NCI-H1694 treated with DMSO at 0.1 percent for 48 hours (cell line): Measurements from ENCODE around the gene P3H2.
"Not testable (repeated sequence)": the region's sequence is repeated elsewhere in the genome, so short reads cannot be mapped to it uniquely, and the experiment has no call there.

Experiments
- DNase-seq: peaks from one replicate; lab custom pipeline; 2025; lab: John Stamatoyannopoulos, UW

The P3H2 gene

DNA sequence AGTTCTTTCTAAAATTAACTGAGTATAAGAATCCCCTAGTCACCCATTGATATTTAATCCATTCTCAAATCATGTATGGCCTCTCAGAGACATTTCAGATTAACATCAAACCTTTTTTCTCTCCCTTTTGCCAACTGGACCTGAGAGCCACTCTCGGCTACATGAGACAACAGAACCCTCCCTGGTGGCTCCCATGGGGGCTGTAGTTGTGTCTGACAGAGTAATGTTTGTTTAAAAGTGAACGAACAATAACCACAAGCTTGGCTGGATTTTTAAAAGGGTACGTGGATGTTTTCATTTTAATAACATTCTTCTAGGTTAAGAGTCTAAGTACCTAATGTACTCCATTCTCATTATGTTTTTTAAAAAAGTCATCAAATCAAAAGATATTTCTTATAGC lies 37.1 kb downstream of the P3H2 start:
- DNase-seq, result no peak

GRCh38 chr3:190081389-190081788 lies 39.3 kb downstream of the P3H2 start:
- no peak for DNase-seq

GRCh38 chr3:190079173-190079572 lies 41.5 kb downstream of the P3H2 start:
- not testable (repeated sequence) for DNase-seq

DNA sequence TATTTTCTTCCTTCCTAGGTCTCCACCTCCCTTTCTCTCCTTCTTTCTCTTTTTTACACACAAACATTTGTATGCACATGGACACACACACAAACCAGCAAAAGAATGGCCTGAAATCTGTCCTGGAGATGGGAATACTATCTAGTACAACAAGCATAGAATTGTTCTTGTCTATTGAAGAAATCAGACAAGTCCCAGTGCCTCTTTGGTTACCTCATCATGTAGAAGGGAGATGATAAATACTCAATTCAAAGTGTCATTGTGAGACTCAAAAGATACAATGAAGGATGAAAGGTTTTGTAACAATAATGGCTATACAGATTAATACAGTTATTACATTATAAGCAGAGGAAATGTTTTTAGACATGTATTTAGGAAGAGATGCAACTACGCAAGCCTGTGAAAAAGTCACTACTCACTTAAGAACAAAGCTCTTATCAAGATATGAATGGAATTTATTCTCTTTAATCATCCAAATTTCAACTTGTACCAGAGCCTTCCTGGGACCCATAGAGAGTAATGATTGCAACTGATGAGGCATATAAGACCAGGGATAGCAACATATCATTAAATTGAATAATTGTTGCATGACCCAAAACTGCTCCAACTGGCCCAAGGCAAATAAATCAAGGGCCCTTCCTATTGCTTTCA lies 43.2 kb downstream of the P3H2 start:
- DNase-seq, result no peak

DNA sequence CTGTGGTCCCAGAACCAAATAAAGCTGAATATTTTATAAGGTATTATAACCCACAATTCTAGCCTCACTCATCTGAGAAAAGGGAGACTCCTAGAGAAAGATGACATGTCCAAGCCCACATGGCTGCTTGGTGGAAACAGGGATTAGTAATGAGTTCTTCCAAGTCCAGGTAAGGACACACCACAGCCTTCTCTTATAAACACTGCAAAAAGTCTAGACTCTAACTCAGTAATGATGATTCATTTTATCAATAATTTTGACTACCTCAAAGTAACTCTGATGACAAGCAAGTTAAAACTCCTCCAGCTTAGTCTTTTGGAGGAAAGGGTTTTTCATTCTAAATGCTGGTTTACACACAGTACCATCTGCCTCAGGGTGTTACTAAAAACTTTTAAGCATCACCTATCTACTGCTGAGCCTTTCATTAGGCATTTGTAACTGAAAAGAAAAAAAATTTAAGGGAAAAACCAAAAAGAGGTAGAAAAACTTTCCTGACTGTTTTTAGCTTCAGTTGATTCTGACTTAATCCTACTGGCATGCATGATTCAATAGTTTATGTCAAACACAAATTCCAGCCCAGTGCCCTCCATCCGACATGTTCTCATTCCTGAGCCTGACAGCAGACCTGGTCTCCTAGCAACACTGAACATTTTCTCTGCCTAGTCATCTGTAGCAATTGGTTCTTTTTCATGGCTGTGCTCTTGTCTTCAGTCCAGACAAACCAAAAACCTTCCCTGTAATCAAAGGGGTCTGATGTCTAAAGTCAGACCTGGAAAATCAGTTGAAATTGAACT lies 43.9 kb downstream of the P3H2 start:
- DNase-seq, result no peak

DNA sequence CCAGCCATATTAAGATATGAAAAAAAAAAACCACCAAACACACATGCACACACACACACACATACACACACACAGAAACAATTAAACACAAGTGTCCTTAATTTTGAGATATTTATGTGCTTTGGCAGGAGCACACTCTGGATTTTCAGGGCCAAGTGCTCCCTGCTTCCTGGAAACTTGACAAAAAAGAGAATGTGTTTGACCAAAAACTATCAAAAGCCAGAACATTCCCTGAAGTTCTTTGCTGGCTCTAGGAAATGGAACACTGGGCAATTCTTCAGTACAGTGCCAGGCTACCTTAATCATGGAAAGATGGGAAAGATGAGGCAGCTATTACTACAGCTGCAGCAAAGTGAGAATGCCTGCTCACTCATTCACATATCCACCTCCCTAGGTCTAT lies 44.6 kb downstream of the P3H2 start:
- no peak for DNase-seq

- no peak for DNase-seq
Measured at GRCh38 chr3:190074817-190075216, 45.9 kb downstream of the P3H2 start.

GRCh38 chr3:190073264-190074008 lies 47.3 kb downstream of the P3H2 start:
- DNase-seq, result no peak

- DNase-seq, result no peak
Measured at GRCh38 chr3:190072856-190073255, 47.8 kb downstream of the P3H2 start.

DNA sequence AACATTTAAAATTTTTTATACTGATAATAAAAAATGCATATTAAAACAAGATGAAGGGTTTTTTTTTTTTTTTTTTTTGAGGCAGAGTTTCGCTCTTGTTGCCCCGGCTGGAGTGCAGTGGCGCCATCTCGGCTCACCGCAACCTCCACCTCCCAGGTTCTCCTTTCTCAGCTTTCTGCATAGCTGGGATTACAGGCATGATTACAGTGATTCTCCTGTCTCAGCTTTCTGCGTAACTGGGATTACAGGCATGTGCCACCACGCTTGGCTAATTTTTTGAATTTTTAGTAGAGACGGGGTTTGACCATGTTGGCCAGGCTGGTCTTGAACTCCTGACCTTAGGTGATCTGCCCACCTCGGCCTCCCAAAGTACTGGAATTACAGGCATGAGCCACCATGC lies 48.8 kb downstream of the P3H2 start:
- not testable (repeated sequence) for DNase-seq

- DNase-seq, result no peak
Measured at GRCh38 chr3:190070622-190071347, 49.9 kb downstream of the P3H2 start.

GRCh38 chr3:190065204-190065603 lies 55.5 kb downstream of the P3H2 start:
- no peak for DNase-seq

DNA sequence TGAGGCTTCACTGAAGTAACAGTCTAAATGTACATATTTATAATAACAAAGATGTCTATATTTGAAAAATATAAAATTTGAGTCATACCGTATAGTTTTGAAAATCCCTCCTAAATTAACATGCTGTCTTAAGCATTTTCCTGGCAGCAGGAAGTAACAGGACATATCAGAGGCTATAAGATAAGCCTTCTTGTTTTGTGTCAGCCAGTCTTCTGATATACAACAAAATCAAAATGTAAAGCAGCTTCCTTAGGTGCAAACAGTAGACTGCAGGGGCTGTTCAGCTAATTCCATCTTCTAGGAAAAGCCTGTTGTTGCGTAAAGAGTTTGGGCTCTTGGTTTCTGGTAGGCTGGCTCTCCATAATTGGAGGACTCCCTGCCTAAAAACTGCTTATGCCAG lies 56.0 kb downstream of the P3H2 start:
- no peak for DNase-seq

- DNase-seq, result no peak
Measured at GRCh38 chr3:190064112-190064511, 56.6 kb downstream of the P3H2 start.

- DNase-seq, result no peak
Measured at GRCh38 chr3:190063490-190063889, 57.2 kb downstream of the P3H2 start.

DNA sequence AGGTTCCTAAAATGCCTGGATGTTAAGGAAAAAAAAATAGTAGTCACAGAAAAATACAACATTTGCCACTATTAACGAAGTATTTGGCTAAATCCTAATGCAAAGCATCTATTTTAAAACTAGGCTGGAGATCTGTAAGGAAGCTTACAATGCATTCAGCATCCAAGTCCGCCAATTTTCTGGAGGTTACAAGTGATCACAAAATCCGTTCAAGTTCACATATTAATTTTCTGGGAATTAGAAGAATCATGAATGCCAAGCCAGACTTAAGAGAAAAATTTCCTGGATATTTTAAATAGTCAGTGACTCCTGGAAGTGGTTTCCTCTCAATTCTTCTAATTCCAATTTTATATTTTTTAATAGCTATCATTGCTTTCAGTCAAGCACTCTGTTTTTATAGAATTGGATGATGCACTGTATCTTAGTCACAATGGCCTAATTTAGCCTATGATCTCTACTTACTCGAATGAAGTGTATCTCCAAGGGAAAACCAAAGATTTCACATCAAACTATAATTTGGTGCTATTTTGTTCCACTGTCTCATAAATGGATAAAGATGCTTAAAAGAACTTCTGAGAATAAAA lies 60.4 kb downstream of the P3H2 start:
- no peak for DNase-seq

GRCh38 chr3:190059242-190059590 lies 61.5 kb downstream of the P3H2 start:
- DNase-seq, result no peak

DNA sequence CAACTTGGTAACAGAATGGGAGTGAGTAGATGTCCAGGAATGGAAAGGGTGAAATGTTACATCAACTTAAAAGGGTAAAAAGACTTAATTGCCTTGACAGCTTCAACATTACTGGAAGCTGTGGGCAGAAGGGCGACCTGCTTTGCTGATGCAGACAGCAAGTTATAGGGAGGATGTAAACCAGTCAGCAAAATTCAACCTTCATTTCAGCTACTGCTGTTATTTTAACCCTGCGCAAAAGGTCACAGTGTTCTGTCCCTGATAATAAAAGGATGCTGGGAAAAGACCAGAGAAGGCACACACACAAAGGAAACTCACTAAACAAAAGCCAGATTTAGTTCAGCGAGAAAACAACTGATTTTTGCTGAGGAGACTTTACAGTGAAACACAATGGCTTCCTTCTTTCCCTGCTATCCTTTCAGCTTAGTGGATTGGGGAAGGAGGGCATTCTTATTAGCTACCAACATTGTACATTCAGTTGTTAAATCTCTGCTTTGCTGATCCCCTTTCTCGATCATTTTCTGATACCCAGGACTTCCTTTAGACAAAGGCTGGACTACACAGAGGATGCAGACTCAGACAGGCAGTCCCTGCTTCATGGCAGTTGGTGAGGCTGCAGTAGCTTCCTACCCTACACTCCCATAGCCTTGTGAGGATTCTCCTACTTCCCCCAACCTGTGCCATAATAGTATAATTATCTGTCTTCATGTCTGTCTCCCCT lies 62.0 kb downstream of the P3H2 start:
- DNase-seq, result no peak

DNA sequence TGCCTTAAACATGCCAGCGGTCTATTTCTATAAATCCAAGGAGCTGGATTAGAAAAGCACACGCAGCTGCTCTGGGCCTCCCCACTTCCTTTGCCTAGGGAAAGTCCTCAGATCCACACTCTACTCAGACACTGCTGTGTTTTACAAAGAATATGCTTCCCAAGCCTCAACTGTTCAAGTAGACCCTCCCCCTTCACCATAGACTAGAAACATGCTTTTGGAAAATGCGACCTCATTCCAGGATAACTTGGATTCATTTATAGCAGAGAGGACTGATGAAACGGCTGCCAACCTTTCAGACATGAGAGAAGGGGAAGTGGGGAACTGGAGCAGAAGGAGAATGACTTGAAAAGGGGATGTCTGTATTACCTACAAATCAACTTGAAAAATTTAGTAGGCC lies 64.0 kb downstream of the P3H2 start:
- DNase-seq, result no peak

DNA sequence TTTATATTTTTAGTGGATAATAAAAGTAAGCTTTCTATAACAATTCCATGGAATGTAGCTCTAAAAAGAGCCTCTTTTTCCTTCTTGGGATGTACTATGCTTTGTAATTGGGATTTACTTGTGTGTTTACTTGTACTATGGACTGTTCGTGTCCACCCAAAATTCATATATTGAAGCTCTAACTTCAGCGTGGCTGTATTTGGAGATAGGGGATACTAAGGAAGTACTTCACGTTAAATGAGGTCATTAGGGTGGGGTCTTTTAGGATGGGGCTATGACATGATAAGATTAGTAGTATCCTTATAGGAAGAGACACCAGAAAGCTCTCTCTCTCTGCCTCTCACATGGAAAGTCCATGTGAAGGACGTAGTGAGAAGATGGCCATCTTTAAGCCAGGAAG lies 64.9 kb downstream of the P3H2 start:
- no peak for DNase-seq

DNA sequence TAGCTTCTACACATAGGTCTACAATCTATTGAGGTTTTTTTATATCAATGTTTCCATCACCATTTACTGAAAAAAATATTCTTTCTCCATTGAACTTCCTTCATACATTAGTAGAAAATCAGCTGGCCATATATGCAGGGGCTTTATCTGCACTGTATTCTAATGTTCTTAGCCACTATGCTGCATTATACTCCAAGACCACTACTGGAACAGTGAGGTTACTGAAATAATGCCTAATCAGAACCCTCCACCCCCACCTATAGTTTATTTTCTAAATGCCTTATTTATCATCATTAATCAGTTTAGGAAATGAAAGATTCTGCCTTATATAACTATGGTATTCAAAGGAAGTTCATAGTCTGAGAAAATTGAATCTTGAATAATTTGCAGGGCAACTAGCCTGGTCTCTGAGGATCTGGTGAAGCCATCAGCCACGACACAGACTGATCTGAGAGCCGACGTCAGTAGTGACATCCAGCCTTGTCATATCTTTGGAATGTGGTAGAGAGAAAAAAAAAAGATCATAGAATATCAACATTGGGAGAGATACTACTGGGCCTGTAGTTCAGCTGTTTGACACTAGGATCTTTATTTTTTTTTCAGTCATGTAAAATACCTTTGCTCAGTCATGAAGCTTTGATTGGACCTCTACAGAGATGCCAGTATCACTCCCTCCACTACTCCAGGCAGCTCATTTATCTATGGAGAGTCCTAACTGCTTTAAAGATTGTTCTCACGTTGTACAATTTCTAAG lies 66.6 kb downstream of the P3H2 start:
- DNase-seq, result no peak
